HT1080 (cell line): ENCODE data around the gene PROB1. TPM values are rescaled to one million over a fixed set of nuclear protein-coding genes. Genes with fewer than 3 reads are reported as not detected.
"Not testable (repeated sequence)": the region's sequence is repeated elsewhere in the genome, so short reads cannot be mapped to it uniquely, and the experiment has no call there.

ENCODE experiments used
- DNase-seq: peaks from one replicate; pipeline ENCODE4 v3.0.0-alpha.2; 2015; ENCODE audit warnings: low read depth
- polyA plus RNA-seq, 2 experiments: library from polyadenylated mRNA; depleted of rRNA; stranded (reverse); fragments of >200 nt; gene quantifications; 2 replicates each; pipeline ENCODE4 v1.2.3, GENCODE V29; 2015
- total RNA-seq: library from RNA; depleted of rRNA; stranded (reverse); fragments of >200 nt; shearing (Covaris generic); gene quantifications from 2 replicates; pipeline ENCODE4 v1.2.3, GENCODE V29; 2014; rRNA removed

PROB1 gene, protein sequence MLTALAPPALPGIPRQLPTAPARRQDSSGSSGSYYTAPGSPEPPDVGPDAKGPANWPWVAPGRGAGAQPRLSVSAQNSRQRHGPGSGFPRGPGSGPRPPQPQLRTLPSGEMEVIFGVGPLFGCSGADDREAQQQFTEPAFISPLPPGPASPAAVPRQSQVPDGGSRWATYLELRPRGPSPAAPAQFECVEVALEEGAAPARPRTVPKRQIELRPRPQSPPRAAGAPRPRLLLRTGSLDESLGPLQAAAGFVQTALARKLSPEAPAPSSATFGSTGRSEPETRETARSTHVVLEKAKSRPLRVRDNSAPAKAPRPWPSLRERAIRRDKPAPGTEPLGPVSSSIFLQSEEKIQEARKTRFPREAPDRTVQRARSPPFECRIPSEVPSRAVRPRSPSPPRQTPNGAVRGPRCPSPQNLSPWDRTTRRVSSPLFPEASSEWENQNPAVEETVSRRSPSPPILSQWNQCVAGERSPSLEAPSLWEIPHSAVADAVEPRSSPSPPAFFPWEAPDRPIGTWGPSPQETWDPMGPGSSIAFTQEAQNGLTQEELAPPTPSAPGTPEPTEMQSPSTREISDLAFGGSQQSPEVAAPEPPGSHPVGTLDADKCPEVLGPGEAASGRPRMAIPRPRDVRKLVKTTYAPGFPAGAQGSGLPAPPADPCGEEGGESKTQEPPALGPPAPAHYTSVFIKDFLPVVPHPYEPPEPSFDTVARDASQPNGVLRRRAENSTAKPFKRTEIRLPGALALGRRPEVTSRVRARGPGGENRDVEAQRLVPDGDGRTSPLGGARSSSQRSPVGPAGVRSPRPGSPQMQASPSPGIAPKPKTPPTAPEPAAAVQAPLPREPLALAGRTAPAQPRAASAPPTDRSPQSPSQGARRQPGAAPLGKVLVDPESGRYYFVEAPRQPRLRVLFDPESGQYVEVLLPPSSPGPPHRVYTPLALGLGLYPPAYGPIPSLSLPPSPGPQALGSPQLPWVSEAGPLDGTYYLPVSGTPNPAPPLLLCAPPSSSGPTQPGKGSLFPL
- total RNA-seq: 0.17 and 0.53 TPM in 2 replicates
- polyA plus RNA-seq (2015; cell fraction: cytosol; rRNA removed): 0.43 and 0.71 TPM in 2 replicates
- 1.7 and 1.8 TPM in 2 replicates for polyA plus RNA-seq (2015; cell fraction: nucleus; rRNA removed)

DNA sequence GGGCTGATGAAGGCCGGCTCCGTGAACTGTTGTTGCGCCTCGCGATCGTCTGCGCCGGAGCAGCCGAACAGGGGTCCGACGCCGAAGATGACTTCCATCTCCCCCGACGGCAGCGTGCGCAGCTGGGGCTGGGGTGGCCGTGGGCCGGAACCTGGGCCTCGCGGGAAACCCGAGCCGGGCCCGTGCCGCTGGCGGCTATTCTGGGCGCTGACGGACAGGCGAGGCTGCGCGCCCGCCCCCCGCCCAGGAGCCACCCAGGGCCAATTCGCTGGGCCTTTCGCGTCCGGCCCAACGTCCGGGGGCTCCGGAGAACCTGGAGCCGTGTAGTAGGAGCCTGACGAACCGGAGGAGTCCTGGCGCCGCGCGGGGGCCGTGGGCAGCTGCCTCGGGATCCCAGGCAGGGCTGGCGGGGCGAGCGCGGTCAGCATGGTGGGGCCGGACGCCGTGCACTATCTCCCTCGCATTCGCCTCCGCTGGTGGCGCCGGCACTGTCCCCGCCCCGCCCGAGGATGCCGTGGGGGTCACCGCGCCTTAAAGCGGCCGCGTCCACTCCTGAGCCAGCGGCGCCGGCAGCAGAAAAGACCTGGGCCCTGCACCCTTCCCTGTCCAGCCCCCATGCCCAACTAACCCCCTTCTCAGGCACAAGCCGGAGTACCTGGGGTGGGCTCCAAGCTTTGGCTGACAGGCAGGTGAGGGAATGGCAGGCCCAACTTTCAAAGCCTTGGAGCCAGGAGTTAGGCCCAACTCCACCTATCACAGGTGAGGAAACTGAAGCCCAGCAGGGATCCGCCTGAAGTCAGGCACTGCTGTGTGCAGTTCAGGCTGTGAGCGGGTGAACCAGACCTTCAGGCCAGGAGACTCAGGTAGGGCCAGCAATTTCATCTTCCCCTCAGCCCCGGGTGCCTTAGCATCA is at the start of gene PROB1:
Gene PROB1 (minus strand): TSS at position 451 of the 913 bp plus-strand sequence. CDS start 23 bp downstream, at position 428.
- no peak for DNase-seq

DNA sequence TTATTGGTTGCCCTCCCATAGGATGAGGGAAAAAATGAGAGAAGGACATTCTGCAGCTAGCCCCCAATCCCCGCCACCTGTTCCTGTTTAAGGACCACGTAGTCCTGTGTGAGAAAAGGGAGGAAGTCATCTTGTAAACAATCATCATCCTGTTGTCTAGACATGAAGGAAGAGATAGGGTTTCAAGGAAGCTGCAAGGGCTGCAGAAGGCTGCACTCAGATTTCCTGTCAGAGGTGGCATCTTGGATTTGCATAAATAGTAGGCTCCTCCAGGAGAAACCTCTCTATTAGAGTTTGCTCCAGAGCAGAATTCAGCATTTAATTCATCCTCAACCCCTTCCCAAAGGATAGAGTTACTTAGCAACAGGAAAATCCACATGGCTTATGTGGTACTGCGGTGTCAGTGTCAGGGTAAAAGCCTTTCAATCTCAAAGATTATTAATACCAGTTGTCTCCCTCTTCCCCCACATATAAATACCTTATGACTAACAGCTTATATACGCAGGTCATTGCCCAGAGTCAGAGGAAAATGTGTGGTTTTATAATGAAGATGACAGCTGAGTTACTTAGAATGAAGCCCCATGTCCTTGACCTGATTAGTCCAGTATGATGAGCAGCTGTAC is 49.0 kb upstream of the PROB1 start:
- DNase-seq: peak; percentile 88

DNA sequence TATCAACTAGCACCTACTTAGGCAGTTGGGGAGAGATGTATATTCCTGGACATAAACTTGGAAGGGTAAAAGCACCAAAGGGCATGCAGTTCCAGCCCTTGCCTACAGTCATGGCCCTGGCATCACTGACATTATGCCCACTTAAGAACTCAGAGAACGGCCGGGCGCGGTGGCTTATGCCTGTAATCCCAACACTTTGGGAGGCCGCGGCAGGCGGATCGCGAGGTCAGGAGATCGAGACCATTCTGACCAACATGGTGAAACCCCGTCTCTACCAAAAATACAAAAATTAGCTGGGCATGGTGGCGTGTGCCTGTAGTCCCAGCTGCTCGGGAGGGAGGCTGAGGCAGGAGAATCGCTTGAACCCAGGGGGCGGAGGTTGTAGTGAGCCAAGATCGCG is 45.5 kb upstream of the PROB1 start:
- DNase-seq: not testable (repeated sequence)

DNA sequence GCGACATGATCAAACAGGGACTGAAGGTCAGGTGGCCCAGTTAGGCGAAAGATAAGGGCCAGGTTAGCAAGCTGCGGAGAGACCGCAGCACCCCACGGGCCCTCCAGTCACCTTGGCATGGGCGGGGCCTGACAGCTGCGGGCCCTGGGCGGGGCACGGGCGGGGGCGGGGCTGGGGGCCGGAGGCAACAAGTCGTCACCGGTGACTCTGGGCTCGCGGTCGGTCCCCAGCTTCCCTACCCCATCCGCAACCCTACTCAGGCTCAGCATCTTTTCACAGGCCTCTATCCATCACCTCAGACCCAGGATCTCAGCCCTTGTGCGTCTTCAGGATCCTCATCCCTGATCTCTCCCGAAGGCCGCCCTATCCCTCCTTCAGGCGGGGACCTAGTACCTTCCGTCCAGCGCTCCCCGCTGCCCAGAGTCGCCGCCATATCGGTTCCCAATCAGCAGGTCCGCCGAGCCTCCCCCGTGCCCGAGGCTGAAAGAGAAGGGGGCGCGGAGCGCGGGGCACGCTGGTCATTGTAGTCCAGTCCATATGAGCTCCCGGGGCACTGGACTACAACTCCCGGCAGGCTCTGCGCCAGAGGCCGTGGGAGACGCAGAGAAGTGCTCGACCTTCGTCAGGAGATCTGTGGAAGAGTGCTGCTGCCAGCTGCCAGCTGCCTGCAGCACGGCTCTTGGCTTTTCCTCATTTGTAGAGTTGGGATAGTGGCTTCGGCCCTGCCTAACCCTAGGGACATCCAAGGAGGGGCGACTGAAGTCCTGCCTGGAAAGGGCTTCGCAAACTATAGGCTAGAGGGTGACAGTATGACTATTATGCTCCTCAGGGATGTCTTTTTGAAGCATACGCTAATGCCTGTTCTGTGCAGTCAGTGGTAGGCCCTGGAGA is 44.4 kb upstream of the PROB1 start, which contains the start of gene DNAJC18:
Gene DNAJC18 (minus strand): TSS at position 513 of the 891 bp plus-strand sequence. CDS start 80 bp downstream, at position 433.
- DNase-seq: peak; percentile 87

DNA sequence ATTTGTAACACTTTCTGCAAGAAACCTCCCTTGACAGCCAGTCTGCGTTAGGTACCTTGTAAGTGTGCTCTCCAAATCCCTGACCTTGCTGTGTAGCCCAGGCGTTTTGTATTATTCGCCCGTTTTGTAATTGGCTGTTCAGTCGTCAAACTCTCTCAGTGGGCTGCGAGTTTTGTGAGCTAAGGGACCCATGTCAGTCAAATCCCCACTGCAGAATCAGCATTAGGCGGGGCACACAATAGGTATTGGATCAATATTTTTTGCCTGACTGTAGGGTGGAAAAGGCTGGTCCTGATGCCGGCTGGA is 43.8 kb upstream of the PROB1 start:
- no peak for DNase-seq

DNA sequence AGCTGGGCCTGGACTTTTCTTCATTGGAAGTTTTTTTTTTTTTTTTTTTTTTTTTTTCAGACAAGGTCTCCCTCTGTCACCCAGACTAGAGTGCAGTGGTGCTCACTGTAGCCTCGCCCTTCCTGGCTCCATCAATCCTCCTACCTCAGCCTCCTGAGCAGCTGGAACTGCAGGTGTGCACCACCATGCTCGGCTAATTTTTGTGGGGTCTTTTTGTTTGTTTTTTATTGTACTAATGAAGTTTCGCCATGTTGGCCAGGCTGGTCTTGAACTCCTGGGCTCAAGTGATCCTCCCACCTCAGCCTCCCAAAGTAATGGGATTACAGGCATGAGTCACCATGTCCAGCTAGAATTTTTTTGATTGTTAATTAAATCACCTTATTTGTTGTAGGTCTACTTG is 40.8 kb upstream of the PROB1 start:
- no peak for DNase-seq

DNA sequence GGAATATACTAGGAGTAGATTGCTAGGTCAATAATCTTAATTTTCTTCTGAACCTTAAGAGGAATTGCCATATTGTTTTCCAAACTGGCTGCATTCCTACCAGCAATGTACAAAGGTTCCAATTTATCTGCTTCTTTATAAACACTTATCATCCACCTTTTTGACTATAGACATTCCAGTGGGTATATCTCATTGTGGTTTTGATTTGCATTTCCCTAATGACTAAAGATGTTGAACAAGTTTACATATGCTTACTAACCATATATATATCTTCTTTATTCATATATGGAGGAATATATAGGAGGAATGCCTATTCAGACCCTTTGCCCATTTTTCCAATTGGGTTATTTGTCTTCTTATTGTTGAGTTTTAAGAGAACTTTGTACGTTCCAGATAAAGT is 36.8 kb upstream of the PROB1 start:
- no peak for DNase-seq

DNA sequence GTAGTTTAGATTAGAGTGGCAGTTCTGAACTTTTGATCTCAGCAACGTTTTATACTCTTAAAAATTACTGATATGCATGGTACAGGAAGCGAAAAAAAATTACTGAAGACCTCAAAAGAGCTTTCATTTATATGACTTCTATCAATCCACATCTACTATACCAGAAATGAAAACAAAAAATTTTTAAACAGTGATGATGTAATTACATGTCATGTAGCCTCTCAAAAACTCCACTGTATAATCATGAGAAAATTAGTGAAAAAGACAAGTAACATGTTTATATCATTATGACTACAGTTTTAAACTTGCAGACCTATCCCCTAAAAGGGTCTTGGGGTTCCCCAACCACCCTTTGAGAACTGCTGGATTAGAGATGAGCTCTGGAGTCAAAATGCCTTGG is 35.1 kb upstream of the PROB1 start:
- no peak for DNase-seq

DNA sequence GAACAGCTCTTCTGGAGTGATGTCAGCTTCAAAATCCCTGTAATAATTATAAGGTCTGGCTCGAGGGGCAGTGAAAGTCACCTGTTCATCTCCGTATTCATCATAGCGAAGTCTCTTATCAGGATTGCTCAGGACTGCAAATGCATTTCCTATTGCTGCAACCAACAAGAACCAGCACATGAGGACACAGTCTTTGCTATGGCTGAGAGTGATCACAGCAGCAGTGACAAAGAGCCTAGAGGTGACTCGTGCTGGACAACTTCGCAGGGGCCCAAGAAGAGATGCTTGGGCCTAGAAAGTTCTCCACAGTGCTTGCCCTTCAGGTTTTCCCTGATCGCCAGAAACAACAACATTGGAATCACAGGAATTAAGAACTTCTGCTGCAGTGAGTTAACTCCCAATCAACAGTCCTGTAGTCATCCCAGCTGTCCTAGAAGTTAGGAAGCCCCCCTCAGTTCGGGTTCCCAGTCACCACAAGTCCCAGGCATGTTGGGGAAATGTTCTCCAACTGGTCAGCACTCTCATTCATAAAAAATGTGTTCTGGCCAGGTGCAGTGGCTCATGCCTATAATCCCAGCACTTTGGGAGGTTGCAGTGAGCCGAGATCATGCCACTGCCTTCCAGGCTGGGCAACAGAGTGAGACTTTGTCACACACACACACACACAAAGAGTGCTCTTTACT is 31.4 kb upstream of the PROB1 start:
- DNase-seq: peak; percentile 33

DNA sequence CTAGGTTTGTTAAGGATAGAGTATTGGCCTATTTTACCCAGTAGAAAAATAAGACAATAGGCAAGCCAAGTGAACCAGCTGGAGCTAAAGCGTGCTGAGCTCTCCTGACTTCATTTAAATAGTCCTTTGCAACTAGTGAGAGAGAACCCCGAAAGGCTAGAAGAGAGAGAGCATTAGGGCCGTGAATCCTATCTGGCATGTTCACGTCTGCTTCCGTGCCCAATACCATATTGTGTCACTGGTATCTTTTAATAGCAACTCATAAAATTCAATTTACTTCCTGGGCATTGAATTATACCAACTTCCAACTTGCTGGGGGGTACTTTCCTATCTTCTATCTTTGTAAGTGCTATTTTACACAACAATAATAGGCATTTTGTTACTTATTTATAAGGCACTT is 30.6 kb upstream of the PROB1 start:
- no peak for DNase-seq

DNA sequence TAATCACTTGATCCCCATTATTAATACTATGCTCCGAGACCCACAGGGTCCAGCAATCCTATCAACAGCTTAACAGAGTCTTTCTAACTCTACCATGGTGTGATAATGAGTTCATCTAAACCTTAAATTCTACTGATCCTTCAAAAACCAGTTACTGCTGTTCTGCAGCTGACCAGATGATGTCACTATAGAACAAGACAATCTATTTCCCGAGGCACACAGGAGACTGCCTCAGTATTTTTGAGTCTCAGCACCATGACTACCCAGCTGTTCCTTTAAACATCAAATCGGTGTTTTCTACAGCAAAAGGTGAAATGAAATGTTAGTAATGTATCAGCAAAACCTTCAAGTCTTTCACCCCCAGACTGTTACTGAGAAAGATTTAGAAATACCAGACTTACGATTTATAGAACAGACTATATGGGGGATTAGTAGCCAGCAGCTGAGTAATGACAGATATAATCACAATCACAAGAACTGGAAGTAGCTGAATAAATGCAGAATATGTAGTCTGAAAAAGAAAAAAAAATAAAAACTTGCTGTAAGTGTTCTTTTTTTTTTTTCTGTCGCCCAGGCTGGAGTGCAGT is 27.5 kb upstream of the PROB1 start:
- peak; percentile 65 for DNase-seq

DNA sequence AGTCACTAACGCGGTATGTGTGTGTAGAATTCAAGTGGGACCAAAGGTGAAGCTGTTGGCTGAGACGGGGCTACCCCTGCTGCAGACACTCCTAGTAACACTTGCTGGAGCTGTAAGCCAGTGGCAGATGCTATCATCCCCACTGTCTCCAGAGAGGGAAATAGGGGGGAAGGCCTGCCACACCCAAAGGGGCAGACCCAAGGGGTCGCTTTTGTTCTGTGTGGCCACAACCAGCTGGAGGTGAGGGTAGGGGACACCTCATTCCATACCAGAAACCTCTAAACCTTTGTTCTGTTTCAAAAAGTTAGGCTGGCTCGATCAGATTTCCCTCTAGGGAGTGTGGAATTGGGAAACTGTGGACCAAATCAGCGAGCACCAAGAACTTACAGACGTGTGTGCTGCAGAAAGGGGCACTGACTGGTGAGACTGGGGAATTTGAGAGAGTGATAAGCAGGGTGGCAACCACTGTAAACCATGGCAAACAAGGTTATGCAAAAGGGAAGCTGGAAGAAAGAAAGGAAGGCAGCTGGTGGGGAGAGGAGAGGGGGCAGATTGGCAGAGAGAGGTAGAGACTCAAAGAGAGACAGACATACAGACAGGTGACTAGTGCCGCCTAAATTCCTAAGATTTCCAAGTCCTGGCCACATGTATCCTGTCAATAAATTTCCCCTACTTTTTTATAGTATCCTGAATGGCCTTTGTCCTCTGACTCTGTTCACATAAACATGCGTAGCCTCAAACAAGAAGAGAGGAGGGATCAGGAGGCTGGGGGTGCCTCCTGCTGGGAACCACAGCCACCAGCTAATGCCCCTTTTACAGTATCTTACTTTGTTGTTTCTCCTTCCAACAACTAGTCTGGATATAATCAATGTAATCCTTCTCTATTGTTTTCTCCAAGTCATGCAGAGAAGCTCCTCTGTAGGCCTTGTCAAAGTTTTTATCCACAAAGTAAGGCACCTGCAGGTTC is 24.6 kb upstream of the PROB1 start:
- no peak for DNase-seq

DNA sequence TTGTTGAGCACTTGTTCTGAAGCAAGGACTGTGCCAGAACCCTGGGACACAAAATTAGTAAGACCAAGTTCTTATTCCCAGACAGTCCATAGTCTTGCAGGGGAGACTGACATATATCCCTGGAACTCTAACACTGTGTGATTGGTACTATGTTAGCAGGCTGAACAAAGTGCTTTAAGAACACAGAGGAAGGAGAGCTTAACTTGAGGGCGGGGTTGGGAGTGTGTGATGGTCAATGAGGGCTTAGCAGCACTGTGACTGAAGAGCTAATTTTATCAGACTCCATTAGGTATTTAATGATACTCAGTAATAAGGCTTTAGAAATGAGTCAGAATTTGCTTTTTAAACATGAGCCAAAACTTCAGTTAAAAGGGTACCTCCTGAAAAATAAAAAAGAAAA is 23.9 kb upstream of the PROB1 start:
- no peak for DNase-seq

DNA sequence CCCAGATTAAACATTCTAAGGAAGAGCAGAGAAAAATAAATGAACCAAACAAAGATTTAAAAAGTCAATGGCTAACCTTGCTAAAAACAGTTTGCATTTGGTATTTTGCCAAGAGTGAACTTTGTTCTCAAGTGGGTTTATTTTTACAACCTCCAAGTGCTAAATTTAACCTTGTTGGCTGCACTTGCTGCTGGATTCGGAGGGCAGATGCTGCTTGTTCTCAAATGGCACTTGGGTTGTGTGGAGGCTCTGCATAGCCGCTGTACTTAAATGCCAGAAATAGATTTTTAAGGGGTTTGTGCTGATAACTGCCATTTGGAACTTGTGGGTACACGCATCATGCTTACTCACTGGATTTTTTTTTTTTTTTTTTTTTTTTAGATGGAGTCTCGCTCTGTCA is 22.3 kb upstream of the PROB1 start:
- no peak for DNase-seq

DNA sequence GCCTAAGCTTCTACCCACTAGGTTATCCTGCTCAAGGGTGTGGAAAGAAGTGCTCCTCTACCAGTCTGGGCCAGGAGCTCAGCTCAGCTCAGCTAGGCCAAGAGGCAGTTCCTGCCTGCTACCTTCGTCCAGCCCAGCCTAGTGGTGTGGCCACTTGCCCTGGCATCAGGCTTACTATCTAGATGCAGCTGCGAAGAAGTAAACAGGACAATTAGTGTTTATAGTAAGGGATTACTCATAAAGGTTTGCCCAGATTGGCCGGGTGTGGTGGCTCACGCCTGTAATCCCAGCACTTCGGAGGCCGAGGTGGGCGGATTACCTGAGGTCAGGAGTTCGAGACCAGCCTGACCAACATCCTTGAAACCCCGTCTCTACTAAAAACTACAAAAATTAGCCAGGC is 21.7 kb upstream of the PROB1 start:
- no peak for DNase-seq

DNA sequence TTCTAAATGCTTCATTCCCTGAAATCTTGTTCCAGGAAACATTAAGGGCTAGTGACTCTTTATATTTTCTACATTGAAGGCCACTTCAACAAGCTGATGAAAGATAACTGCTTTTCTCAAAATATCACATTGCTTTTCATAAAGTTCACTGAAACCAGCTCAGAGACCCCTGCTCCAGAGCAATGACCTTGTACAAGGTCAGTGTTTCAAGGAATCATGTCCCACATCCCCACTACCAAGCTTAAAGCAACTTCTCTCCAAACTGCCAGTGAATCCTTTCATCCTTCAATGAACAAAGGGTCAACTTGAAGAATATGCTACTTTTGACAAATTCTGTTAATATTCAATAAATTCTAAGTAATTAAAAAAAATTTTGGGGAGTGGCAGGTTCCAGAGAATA is 21.0 kb upstream of the PROB1 start:
- no peak for DNase-seq

DNA sequence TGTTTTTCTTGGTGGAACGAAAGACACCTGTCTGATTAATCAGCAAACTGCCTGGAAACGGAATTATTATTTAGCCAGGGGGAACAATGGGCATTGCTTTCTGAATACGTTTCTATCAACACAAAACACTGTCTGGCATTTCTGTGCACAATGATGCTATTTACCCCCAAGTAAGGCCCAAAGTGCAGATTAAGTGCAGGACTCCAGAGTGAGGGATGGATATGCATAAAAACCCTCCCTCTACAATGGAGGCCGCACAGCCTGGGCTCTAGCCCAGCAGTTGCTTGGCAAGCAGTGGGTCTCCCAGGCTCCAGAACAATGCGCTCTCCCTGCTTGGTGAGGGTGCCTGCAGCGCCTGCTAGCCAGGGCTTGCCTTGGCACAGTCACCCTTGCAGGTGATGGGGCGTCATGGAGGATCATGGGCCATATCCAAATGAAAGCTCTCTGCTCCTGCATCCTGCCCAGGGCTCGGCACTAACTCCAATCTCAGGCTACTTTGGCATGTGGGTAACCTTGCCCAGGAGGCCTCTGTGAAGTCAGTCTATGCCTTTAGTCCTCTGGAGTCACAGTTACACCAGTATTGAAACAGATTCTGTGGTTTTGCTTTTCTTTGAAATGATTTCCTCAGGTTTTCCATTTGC is 20.4 kb upstream of the PROB1 start:
- no peak for DNase-seq
